SK-N-SH (cell line): ENCODE results near the gene NAALADL2.

ENCODE experiments used
- CTCF ChIP-seq: fragments of 200-600 bp; sonication (generic); IDR thresholded peaks from 2 replicates; pipeline ENCODE4 v1.6.1; 2017; ENCODE audit warnings: antibody characterized with exemption, mild to moderate bottlenecking, moderate library complexity
- EP300 ChIP-seq, 2 experiments: IDR thresholded peaks; 2 replicates each; pipeline versions ENCODE4 v1.4.0 to v1.6.1; 2012; ENCODE audit warnings: borderline replicate concordance in 1 of 2, low read depth in 1 of 2, low read length in 1 of 2
- EZH2phosphoT487 ChIP-seq: fragments of 200-600 bp; sonication (generic); IDR thresholded peaks from 2 replicates; pipeline ENCODE4 v1.6.1; 2017; ENCODE audit warnings: low read depth, mixed run types, mild to moderate bottlenecking, antibody characterized with exemption, moderate library complexity, borderline replicate concordance
- FOXJ3 ChIP-seq: sonication (generic); formaldehyde crosslinking; IDR thresholded peaks from 2 replicates; pipeline ENCODE4 v1.5.1; 2020; ENCODE audit warnings: mild to moderate bottlenecking, missing genetic modification reagents
- GABPA ChIP-seq: IDR thresholded peaks from 2 replicates; pipeline ENCODE4 v1.4.0; 2012; ENCODE audit warnings: low read depth, mild to moderate bottlenecking
- MAX ChIP-seq: IDR thresholded peaks from 2 replicates; pipeline ENCODE4 v1.4.0; 2012; ENCODE audit warnings: low read depth
- MXI1 ChIP-seq: IDR thresholded peaks from 2 replicates; pipeline ENCODE4 v1.6.1; 2012; ENCODE audit warnings: mild to moderate bottlenecking, low read depth, low read length, improper control_type of control experiment
- RAD21 ChIP-seq: IDR thresholded peaks from 2 replicates; pipeline ENCODE4 v1.6.1; 2012; ENCODE audit warnings: mild to moderate bottlenecking, low read length
- REST ChIP-seq: IDR thresholded peaks from 2 replicates; pipeline ENCODE4 v1.6.1; 2012; ENCODE audit warnings: mild to moderate bottlenecking, low read depth, low read length, moderate library complexity
- TAF1 ChIP-seq: IDR thresholded peaks from 2 replicates; pipeline ENCODE4 v1.6.1; 2012; ENCODE audit warnings: low read depth, mild to moderate bottlenecking, low read length, moderate library complexity, borderline replicate concordance
- TEAD4 ChIP-seq: IDR thresholded peaks from 2 replicates; pipeline ENCODE4 v1.4.0; 2012; ENCODE audit warnings: mild to moderate bottlenecking, borderline replicate concordance; ENCODE audit not compliant: insufficient read depth
- USF2 ChIP-seq: fragments of 150-350 bp; IDR thresholded peaks from 2 replicates; pipeline ENCODE4 v1.6.1; 2017; ENCODE audit warnings: antibody characterized with exemption, low read length, low read depth, borderline replicate concordance
- ZBTB33 ChIP-seq: IDR thresholded peaks from 2 replicates; pipeline ENCODE4 v1.4.0; 2012; ENCODE audit warnings: low read depth, borderline replicate concordance

GRCh38 chr3:175521406-175521805 is 662.3 kb downstream of the NAALADL2 start:
- TF ChIP-seq CTCF (no peak), EP300 (IDR thresholded peaks at IDR 0.05; ENCODE audit: borderline replicate concordance in 1 of 2, low read depth in 1 of 2, low read length in 1 of 2) (no peak), TAF1 (no peak), TEAD4 (no peak), GABPA (no peak), MXI1 (no peak), MAX (no peak), USF2 (no peak), EZH2phosphoT487 (no peak), REST (no peak), FOXJ3 (no peak), RAD21 (no peak), ZBTB33 (no peak)
